ENCODE measurements around the gene LDLRAD3.

LDLRAD3 gene

DNA sequence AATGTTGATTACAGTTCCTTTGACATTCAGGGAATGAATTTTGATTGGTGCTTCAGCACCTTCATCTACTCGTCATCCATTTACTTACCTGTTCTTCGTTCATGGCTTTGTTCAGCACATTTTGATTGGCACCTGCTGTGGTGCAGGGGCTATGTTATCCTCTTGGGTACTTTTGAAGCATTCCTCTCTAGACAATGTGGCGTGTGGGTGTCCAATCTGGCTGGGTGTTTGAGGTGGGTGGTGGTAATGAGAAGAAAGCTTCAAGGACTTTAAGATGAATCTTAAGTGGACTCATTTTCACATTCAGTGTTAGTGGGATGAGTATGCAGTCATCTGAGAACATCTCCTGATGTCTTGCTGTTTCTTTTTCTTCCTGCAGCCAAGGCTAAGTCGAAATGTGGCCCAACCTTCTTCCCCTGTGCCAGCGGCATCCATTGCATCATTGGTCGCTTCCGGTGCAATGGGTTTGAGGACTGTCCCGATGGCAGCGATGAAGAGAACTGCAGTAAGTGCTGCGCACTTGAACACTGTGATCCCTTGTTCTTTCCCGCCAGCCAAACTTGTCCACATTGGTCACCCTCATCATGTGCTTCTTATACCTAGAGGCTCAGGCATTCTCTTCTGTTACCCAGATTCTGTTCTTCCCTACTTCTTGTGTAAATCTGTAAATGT lies 137.5 kb downstream of the LDLRAD3 start:
- DNase-seq: no peak

DNA sequence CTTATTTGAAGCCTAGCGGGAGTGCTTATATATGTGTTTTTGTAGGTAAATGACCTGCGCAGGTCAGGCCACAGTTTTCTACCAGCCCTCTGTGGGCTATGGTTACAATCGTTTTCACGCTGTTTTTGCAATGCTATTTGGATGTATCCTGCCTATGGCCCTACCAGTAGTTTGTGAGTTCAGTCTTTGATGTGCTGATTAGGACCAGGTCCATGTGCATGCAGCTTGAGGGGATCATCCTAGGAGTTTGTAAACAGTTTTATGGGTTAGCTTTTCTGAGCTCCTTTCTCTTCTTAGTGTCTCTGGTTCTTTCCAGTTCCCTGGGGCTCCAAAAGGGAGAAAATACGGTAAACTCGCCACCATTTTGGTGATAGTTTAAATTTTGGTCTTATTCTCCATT lies 142.5 kb downstream of the LDLRAD3 start:
- no peak for DNase-seq

DNA sequence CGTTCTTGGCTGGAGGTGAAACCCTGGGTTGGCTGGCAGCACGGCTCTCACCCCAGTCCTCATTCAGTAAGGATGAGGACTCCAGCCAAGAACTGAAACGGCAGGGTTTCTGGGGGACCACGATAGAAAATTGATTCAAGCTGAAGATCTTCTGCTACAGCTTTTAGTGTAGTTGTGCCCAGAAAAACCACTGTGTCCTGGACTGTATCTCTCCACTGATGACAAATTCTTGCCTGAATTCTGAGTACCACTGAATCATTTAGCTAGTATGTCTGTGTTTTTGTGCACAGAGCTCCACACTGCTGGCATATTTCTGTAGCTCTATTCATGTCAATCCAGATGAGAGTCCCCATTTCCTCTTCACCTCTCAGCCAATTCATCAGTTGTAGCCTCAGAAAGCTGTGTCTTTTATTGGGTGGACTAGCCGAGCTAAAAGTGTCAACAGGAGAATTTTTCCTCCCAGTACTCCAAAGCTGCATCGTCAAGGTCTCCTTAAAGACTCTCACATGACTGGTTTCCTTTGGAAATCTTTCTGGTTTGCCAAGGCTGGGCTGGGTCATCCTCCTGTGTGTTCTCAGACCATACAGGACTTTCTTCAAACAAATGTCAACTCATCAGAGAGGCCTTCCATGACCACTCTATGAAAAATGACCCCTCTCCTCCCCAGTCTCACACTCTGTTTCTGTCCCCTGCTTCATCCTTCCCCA lies 144.6 kb downstream of the LDLRAD3 start:
- no peak for DNase-seq

DNA sequence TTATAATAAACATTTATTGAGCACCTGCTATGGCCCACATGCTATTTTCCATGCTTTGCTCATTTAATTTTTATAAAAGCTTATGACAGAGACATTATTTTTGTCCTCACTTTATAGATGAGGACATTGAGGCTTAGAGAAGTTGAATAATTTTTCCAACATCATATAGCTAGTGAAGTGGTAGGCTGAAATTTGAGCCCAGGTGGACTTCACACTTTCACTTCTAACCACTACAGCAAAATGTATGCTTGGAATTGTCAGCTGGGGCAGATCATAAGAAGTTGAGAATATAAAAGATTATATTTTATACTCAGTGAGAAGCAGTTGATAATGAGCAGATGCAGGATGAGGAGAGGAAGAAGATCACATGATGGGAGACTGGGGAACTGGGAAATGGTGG lies 146.1 kb downstream of the LDLRAD3 start:
- no peak for DNase-seq

DNA sequence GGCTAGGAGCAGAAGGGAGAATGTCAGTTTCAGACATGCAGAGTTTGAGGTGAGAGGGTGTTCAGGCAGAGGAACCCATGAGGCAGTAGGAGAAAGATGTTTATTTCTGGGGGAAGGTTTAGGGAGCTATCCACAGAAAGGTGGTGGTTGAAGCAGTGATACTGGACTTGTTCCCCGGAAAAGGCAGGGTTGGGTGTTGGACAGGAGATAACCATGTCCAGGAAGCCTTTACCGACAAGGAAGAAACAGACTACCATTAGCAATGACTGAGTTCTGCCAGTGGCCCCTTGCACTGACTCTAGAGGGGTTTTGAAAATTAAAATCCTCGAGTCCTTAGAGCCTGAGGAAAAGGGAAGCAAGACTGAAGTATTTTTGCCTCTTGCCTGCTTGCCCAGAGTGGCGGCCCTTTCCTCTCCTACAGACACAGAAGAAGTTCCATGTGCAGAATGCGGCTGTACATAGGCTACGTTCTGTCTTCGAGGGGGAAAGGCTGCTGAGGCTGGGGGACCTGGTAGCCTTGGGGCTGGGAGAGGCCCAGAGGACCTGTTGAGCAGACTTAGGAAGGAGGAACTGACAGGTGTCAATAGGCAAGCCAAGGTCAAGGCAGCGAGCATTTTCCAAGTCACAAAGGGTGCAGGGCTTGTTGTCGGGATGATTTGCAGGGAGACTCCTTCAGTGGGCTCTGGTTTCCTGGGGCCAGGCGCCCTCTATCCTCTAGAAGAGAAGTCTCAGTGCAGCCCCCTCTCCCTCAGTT lies 146.7 kb downstream of the LDLRAD3 start:
- no peak for DNase-seq

DNA sequence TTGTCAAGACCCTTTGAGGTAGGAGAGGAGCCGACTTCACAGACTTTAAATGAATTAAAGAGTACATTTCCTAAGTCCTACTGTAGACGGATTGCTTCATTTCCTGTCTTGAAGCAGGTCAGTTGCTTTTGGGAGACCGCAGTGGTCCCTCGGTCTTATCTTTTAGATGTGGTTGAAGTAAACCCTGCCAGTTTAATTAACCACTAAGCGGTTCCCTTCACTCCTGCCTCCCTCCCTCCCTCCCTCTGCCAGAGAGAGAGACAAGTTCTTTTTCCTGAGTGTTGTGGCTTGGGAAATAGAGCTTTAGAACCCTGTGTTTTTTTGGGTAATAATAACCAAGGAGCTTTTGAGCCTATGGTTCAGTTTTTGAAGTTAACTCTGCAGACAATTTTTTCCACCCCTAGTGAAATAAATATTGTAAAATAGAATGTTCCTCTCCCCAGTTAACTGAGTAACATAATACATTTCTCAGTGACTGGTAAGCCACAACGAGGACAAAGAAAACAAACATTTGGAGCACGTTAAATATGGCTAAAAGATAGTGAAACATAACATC lies 147.5 kb downstream of the LDLRAD3 start:
- no peak for DNase-seq

DNA sequence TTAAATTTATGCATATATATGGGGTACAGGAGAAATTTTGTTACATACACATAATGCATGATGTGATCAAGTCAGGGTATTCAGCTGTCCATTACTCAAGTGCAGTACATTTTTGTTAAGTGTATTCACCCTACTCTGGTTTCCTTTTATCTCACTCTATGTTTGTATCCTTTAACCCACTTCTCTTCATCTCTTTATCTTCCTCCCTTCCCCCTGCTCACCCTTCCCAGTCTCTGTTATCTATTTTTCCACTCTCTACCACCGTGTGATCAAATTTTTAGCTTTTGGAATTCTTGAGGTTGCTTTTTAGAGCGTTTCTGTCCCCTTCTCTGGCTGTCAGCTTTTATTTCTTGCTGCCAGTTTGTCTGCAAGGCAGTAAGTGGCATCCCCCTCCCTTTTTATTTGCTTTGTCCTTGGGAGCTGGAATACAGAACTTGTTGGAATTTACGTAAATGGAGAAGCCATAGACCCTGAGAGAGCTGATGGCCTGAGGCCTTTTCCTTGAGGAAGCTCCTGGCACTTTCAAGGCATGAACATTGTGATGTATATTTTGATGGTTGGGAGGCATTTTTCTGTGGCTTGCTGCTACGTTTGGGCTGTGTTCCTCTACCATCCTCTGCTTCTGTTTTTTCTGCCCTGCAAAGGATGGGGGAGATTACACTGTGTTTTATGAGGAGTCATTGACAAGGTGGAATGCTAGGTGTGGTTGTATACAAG lies 148.6 kb downstream of the LDLRAD3 start:
- DNase-seq: no peak

DNA sequence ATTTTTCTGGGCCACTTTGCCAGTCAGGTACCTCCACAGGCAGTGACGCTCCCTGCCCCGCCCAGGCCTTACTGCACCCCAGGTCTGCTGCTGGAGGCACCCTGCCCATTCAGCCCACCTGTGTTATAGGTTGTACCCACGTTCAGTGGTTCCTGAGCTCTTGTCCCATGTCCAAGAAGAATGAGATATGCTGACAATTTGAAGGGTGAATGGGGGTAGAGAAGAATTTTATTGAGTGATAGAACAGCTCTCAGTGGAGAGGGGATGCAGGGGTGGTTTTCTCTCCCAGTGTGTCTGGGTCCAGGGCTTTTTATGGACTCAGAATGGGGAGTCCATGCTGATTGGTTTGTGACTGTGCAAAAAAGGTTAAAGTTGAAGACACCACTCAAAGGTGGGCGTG lies 149.7 kb downstream of the LDLRAD3 start:
- no peak for DNase-seq

DNA sequence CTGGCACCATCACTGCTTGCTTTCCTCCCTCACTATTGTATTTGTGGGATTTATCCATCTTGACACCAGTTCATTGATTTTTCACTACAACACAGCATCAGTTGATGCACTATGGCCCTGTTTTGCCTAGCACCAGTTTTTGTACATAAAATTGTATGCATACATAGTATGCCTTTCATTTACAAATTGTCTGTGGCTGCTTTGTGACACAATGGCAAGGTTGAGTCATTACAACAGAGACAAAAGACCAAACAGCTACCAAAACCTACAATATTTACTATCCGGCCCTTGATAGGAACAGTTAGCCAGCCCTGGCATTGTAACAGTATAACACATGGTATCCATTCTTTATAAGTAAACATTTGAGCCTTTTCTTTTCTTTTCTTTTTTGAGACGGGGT lies 150.3 kb downstream of the LDLRAD3 start:
- DNase-seq: no peak

DNA sequence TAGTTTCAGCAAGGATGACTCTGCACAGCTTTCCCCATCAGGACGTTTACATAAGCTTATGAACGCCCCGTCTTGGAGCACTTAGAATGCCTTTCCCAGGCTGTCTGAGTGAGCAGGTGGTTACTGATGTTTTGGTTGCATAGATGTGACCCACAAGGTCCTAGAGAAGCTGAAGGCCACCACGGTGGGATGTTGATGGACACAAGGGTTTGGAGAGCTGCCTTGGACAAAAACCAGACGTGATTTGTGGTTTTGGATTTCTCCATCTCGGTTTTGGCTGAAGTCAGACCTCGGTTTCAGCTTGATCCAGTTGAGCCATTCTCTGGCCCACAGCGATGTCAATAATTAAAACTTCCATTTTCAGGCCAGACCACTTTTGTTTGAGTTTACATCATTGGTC lies 151.9 kb downstream of the LDLRAD3 start:
- no peak for DNase-seq

DNA sequence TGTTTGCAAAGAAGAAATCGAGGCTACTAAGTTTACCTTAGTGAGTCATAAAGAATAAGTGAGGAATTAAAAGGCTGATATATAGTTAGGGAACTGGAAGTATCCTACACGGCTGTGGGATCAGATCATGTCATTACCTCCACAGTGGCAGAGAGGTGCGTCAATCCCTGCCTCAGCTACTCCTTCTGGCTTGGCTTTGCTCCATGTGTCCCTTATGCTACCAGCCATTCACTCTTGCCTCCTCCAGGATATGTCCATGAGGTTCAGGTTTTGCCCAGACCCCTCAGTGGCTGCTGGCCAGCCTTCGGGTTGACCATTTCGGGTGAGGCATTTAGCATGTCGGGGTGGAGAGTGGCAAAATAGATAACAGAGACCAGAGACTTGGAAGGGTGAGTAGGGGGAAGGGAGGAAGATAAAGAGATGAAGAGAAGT lies 153.4 kb downstream of the LDLRAD3 start:
- no peak for DNase-seq

DNA sequence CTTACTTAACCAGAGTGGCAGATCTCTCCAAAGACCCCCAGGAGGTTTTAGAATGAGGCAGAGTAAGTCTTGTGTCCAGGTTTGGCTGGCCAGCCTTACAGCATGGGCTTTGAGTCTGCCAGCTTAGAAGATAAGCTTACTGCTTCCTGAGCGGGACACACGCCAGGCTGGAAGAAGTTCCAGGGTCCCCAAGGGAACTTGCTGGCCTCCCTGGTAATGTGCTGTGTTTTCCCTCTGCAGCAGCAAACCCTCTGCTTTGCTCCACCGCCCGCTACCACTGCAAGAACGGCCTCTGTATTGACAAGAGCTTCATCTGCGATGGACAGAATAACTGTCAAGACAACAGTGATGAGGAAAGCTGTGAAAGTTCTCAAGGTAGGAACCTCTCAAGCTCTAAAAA lies 154.2 kb downstream of the LDLRAD3 start:
- no peak for DNase-seq

DNA sequence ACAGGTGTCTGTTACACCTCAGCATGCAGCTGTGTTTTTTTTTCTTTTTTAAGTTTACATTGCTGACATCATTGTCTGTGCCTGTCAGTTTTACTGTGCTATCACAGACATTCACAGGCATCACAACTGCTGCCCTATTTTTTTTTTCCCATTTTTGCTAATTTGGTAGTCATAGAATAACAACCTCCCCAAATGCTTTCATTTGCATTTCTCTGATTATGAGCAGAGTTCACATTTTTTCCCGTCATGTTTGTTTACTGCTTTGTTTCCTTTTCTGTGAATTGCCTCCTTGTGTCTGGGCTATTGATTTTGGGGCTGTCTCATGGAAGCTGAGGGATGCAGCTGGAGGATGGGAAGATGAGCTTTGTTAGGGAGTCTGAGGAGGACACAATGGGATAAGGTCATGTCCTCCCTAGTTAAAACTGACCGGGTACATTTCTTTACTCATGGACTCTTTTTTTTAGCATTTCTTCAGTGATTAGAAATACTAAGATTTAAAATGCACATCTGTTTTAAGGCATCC lies 155.1 kb downstream of the LDLRAD3 start:
- no peak for DNase-seq

DNA sequence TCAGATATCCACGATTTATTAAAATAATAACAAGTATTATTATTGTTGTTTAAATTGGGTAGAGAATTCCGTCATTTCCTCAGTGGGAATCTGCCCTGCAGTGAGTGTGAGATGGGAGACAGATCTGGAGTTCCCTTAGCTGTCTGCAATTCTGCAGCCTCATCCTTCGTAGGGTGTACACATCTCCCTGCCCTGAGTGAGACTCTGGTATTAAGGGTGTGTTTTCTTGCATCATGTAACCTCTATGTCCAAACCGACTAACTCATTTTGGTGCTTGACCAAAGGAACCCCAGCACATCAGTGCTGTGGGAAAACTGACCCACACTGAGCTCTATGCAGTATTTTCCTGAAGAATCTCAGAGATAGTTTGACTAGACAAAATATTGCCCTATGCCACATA lies 157.6 kb downstream of the LDLRAD3 start:
- no peak for DNase-seq

DNA sequence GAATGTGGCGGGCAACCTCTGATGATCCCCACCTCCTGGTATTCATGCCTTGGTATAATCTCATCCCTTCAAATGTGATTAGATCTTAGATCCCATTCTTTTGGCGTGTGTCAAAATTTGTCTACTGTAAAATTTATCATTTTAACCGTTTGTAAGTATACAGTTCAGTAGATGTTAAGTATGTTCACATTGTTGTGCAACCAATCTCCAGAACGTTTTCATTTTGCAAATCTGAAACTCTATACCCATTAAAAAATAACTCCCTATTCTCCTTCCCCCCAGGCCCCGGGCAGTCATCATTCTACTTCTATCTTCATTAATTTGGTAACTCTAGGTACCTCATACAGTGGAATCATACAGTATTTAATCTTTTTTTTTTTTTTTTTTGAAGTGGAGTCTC lies 159.0 kb downstream of the LDLRAD3 start:
- DNase-seq: no peak

DNA sequence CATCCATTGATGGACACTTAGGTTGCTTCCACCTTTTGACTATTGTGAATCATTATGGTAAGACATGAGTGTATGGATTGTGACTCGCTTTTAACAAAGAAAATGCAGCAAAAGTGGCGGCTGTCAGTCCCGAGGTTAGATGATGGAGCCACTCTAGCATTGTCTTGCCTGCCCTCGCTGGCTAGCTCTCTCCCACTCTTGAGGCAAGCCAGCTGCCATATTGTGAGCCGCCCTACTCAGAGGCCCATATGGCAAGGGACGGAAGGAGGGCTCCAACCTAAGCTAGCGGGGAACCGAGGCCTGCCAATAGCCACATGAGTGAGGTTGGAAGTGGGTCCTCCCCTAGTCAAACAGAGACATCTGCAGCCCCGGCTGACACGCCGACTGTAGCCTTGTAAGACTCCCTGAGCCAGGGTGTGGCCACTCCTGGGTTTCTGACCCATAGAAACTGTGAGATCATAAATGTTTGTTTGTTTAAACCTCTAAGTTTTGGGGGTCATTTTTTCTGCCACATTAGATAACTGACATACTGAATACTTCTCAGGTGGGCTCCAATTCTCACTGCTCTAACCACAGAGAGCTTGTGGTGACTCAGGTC lies 160.2 kb downstream of the LDLRAD3 start:
- no peak for DNase-seq

DNA sequence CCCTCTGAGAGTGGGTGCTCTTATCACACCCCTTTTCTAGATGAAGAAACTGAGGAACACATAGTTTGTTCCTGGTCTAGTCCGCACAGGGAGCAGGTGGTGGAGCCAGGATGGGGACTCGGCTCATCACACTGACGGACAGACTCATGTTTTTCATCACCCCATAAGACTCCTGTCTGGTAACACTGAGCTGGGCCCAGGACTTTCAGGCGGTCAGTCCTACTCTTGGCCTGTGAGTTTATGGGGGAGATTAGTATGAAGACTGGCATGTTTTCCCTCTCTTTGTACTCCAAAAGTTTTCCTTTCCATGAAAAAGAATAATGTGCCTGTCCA lies 160.8 kb downstream of the LDLRAD3 start:
- no peak for DNase-seq

DNA sequence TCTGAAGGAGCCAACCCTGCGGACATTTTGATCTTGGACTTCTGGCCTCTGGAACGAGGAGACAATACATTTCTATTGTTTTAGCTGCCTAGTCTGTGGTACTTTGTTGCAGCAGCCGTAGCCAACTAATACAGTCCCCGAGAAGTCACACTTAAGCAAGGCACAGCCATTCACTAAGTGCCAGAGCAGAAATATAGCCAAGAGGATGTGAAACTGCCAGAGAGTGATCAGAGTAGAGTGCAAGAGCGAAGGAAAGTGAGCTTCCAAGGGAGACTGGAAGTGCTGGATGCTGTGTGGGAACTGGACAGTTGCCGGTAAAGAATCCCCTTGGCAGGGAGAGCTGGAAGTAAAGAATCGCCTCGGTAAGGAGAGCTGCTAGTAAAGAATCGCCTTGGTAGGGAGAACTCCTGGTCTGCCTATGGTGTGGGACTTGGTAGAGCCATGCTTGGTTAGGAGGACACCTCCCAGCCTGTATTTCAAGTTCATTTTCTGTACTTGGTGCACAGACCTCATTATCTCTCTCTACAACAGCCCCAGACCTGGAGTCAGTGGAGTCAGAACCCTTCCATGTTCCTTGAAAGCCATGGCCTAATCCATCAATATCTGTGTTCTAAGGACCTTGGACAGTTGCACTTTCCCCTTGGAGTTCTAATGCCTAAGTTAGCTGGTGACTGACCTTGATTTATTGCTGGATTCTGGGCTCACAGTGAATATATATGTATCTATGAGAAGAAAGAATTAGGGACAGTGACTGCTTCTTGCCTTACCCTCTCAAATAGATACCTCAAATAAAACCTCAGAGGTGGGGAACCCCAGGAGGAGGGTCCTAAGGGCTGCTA lies 162.1 kb downstream of the LDLRAD3 start:
- no peak for DNase-seq

DNA sequence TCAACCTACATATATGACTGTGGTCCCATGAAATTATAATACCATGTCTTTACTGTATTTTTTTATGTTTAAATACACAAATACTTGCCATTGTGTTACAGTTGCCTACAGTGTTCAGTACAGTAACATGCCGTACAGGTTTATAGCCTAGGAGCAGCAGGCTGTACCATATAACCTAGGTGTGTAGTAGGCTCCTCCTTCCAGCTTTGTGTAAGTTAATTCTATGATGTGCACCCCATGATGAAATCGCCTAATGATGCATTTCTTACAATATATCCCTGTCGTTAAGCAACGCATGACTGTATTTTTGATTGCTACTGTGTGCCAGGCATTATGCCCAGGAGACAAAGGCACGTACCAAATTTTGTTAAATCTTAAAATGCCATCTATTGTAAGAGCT lies 163.7 kb downstream of the LDLRAD3 start:
- DNase-seq: no peak

DNA sequence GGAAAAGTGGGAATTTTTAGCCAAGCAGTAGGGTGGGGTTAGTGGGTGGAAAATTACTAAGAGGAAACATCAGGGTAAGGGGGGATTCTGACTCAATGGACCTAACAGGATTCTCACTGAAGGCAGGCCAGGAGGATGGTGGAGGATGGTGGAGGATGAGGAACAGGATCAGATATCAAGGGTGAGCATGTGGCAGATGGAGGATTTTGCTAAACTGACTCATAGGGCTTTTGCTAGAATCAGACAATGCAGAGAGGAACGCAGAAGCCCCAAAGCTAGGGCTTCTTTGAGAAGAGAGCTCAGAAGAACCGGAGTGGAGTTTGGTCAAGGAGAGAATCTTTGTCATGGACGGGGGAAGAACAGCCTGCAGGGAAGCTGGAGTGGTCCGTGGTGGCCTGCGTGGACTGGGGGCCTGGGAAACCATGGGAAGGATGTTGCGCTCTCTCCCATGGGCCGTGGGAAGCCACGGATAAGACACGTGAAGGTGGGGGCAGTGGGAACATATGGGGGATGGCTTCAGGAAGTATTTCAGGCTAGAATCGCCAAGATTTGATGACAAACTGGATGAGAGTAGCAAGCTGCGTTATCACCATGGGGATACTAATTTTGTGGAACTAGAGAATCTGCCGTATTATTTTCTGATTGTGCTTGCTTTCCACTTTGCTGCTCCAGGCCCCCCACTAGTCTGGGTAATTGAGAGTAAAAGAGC lies 165.2 kb downstream of the LDLRAD3 start:
- DNase-seq: no peak

DNA sequence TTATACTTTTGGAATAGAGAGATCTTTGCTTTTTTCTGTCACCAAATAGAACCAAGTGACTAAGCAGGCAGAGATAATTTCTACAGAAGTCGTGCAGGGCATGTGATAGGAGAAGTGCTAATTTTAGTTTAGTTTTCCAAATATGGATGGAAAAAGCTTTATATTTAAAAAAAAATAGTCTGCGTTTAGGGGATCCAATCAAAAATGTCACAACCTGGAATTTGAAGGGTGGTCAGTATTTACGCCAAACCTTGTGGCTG lies 165.7 kb downstream of the LDLRAD3 start:
- DNase-seq: no peak
